GM12878 (cell line): ENCODE data around the gene AIFM3. TPM values are rescaled to one million over a fixed set of nuclear protein-coding genes. Genes with fewer than 3 reads are reported as not detected.
A peak's percentile ranks its signal among the peaks of the same experiment; 100 is the strongest.

Source experiments
- ATF7 ChIP-seq: fragments of 450-650 bp; IDR thresholded peaks from 2 replicates; pipeline ENCODE4 v1.6.1; 2016; ENCODE audit warnings: low read depth, mild to moderate bottlenecking
- BRCA1 ChIP-seq: IDR thresholded peaks from 2 replicates; pipeline ENCODE4 v1.6.1; 2011; ENCODE audit warnings: low read depth, low read length, improper control_type of control experiment
- CREB1 ChIP-seq: IDR thresholded peaks from 2 replicates; pipeline ENCODE4 v1.6.1; 2012; ENCODE audit warnings: low read depth, mild to moderate bottlenecking, inconsistent platforms
- EED ChIP-seq: sonication (generic); IDR thresholded peaks from 2 replicates; pipeline ENCODE4 v1.6.1; 2016; ENCODE audit warnings: antibody characterized with exemption, low read depth
- EZH2 ChIP-seq: IDR thresholded peaks from 2 replicates; pipeline ENCODE4 v1.6.1; 2012; ENCODE audit warnings: low read depth, mild to moderate bottlenecking, control low read depth, inconsistent platforms, low read length, borderline replicate concordance; ENCODE audit not compliant: control insufficient read depth
- IKZF2 ChIP-seq, 2 experiments: fragments of 450-650 bp; IDR thresholded peaks; 2 replicates each; pipeline ENCODE4 v1.6.1; 2017; ENCODE audit warnings: mild to moderate bottlenecking in 2 of 2, moderate library complexity in 2 of 2
- KDM1A ChIP-seq: fragments of 200-600 bp; sonication (generic); IDR thresholded peaks from 2 replicates; pipeline ENCODE4 v1.6.1; 2016; ENCODE audit warnings: borderline replicate concordance
- MTA2 ChIP-seq: fragments of 450-650 bp; IDR thresholded peaks from 2 replicates; pipeline ENCODE4 v1.6.1; 2016; ENCODE audit warnings: low read depth, mild to moderate bottlenecking, moderate library complexity
- SMARCA5 ChIP-seq: fragments of 450-650 bp; IDR thresholded peaks from 2 replicates; pipeline ENCODE4 v1.6.1; 2017; ENCODE audit warnings: mild to moderate bottlenecking
- STAT3 ChIP-seq: IDR thresholded peaks from 2 replicates; pipeline ENCODE4 v1.6.1; 2011; ENCODE audit warnings: low read depth, low read length, improper control_type of control experiment
- TAF1 ChIP-seq: IDR thresholded peaks from 2 replicates; pipeline ENCODE4 v1.6.1; 2011; ENCODE audit warnings: mild to moderate bottlenecking, low read depth, low read length, borderline replicate concordance
- TCF3 ChIP-seq: IDR thresholded peaks from 2 replicates; pipeline ENCODE4 v1.6.1; 2012; ENCODE audit warnings: low read depth, mild to moderate bottlenecking, low read length, borderline replicate concordance; ENCODE audit not compliant: insufficient read depth
- ZNF217 ChIP-seq: fragments of 450-650 bp; IDR thresholded peaks from 2 replicates; pipeline ENCODE4 v1.6.1; 2017; ENCODE audit warnings: antibody characterized with exemption, mild to moderate bottlenecking
- polyA plus RNA-seq, 11 experiments: library from polyadenylated mRNA; depleted of rRNA in 4 of 11; unstranded in 6 of 11; stranded (reverse) in 5 of 11; fragments of >200 nt; fragmentation: Nextera tagmentation in 4 of 11; fragmentation: Illumina TruSeq in 1 of 11; extraction: Ambion mirVana in 4 of 11; extraction: Trizol in 1 of 11; gene quantifications; 1 replicate in 1 of 11; 2 replicates in 10 of 11; pipeline versions ENCODE4 v1.2.1 to v1.2.3, GENCODE V29; 2011 to 2016; ENCODE audit warnings: inconsistent platforms in 2 of 11, missing spikeins in 2 of 11, low read depth in 1 of 11
- total RNA-seq, 4 experiments: library from RNA; depleted of rRNA in 3 of 4; stranded (reverse); fragments of >200 nt in 3 of 4; fragmentation: Illumina TruSeq in 1 of 4; extraction: Trizol in 1 of 4; gene quantifications; 2 replicates each; pipeline versions ENCODE4 v1.2.1 to v1.2.3, GENCODE V29; 2013 to 2021
- TF ChIP-seq, protein P1 (sequence below): fragments of 150-350 bp; IDR thresholded peaks from 2 replicates; pipeline ENCODE4 v1.6.1; 2014; ENCODE audit warnings: mild to moderate bottlenecking, low read depth, low read length
- TF ChIP-seq, protein P2 (sequence below): fragments of 450-650 bp; IDR thresholded peaks from 2 replicates; pipeline ENCODE4 v1.6.1; 2016; ENCODE audit warnings: mild to moderate bottlenecking
- TF ChIP-seq, protein P3 (sequence below): fragments of 450-650 bp; IDR thresholded peaks from 2 replicates; pipeline ENCODE4 v1.6.1; 2016; ENCODE audit warnings: mild to moderate bottlenecking
- TF ChIP-seq, protein P4 (sequence below): fragments of 450-650 bp; IDR thresholded peaks from 2 replicates; pipeline ENCODE4 v1.6.1; 2017; ENCODE audit warnings: mild to moderate bottlenecking
- TF ChIP-seq, protein P5 (sequence below): fragments of 450-650 bp; IDR thresholded peaks from 2 replicates; pipeline ENCODE4 v1.6.1; 2016; ENCODE audit warnings: mild to moderate bottlenecking, moderate library complexity, borderline replicate concordance

AIFM3 gene
- total and polyA plus RNA-seq, 10 of the 15 experiments (the other 5 are each of a cell fraction or from before 2014, with no cell fraction given), result 0.06 to 0.34 (median 0.21) TPM; not detected in 6

DNA sequence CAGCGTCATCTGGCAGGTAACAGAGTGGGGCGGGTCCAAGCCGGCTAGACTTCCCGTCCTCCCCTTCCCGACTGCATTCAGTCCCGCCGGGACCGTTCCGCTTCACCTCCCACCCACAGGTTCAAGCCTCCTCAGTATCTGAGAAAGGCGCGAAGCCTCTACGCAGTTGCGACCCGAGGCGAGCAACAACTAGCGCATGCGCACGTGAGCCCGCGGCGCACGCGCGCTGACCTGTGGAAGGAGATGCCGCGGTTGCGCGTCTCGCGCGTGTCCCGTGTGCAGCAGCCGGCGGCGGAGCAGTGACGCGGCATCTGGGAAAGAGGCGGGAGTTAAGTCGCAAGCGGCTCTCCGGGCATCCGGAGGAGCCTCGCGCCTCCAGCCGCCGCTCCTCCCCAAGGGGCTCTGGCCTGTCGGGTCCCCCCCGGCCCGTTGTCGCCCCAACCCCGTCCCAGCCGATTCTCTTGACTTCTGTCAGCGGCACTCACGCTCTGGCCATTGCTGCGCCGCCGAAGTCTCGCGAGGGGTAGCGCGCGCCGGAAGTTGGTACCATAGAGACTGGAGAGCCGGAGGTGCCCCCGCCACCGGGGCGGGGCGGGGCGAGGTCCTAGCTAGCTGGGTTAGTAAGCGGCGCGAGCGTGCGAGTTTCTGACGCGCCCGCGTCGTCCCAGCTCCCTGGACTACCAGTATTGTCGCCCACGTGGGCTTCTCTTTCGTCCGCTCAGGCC is 34.7 kb downstream of the AIFM3 start, which contains the start of gene THAP7 (continued):
- TF ChIP-seq, protein P1, sequence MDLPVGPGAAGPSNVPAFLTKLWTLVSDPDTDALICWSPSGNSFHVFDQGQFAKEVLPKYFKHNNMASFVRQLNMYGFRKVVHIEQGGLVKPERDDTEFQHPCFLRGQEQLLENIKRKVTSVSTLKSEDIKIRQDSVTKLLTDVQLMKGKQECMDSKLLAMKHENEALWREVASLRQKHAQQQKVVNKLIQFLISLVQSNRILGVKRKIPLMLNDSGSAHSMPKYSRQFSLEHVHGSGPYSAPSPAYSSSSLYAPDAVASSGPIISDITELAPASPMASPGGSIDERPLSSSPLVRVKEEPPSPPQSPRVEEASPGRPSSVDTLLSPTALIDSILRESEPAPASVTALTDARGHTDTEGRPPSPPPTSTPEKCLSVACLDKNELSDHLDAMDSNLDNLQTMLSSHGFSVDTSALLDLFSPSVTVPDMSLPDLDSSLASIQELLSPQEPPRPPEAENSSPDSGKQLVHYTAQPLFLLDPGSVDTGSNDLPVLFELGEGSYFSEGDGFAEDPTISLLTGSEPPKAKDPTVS, result no peak
- TF ChIP-seq TAF1, result peak; percentile 93
- TF ChIP-seq, protein P2, sequence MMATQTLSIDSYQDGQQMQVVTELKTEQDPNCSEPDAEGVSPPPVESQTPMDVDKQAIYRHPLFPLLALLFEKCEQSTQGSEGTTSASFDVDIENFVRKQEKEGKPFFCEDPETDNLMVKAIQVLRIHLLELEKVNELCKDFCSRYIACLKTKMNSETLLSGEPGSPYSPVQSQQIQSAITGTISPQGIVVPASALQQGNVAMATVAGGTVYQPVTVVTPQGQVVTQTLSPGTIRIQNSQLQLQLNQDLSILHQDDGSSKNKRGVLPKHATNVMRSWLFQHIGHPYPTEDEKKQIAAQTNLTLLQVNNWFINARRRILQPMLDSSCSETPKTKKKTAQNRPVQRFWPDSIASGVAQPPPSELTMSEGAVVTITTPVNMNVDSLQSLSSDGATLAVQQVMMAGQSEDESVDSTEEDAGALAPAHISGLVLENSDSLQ, result peak; percentile 67
- TF ChIP-seq, protein P3, sequence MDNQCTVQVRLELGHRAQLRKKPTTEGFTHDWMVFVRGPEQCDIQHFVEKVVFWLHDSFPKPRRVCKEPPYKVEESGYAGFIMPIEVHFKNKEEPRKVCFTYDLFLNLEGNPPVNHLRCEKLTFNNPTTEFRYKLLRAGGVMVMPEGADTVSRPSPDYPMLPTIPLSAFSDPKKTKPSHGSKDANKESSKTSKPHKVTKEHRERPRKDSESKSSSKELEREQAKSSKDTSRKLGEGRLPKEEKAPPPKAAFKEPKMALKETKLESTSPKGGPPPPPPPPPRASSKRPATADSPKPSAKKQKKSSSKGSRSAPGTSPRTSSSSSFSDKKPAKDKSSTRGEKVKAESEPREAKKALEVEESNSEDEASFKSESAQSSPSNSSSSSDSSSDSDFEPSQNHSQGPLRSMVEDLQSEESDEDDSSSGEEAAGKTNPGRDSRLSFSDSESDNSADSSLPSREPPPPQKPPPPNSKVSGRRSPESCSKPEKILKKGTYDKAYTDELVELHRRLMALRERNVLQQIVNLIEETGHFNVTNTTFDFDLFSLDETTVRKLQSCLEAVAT, result 0 out of 2 replicates have a peak, but pooled peaks have one; percentile 11
- TF ChIP-seq EZH2, result no peak
- TF ChIP-seq BRCA1, result peak; percentile 64
- no peak for TF ChIP-seq ATF7
- TF ChIP-seq ZNF217, result no peak
- TF ChIP-seq, protein P4, sequence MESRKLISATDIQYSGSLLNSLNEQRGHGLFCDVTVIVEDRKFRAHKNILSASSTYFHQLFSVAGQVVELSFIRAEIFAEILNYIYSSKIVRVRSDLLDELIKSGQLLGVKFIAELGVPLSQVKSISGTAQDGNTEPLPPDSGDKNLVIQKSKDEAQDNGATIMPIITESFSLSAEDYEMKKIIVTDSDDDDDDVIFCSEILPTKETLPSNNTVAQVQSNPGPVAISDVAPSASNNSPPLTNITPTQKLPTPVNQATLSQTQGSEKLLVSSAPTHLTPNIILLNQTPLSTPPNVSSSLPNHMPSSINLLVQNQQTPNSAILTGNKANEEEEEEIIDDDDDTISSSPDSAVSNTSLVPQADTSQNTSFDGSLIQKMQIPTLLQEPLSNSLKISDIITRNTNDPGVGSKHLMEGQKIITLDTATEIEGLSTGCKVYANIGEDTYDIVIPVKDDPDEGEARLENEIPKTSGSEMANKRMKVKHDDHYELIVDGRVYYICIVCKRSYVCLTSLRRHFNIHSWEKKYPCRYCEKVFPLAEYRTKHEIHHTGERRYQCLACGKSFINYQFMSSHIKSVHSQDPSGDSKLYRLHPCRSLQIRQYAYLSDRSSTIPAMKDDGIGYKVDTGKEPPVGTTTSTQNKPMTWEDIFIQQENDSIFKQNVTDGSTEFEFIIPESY, result no peak
- TF ChIP-seq IKZF2 (IDR thresholded peaks at IDR 0.05), result peak; percentile 48 to 63; a peak in 3 of 4 replicates
- peak; percentile 70; the same call in 1 of the 2 replicates for TF ChIP-seq EED
- TF ChIP-seq MTA2, result no peak
- TF ChIP-seq, protein P5, sequence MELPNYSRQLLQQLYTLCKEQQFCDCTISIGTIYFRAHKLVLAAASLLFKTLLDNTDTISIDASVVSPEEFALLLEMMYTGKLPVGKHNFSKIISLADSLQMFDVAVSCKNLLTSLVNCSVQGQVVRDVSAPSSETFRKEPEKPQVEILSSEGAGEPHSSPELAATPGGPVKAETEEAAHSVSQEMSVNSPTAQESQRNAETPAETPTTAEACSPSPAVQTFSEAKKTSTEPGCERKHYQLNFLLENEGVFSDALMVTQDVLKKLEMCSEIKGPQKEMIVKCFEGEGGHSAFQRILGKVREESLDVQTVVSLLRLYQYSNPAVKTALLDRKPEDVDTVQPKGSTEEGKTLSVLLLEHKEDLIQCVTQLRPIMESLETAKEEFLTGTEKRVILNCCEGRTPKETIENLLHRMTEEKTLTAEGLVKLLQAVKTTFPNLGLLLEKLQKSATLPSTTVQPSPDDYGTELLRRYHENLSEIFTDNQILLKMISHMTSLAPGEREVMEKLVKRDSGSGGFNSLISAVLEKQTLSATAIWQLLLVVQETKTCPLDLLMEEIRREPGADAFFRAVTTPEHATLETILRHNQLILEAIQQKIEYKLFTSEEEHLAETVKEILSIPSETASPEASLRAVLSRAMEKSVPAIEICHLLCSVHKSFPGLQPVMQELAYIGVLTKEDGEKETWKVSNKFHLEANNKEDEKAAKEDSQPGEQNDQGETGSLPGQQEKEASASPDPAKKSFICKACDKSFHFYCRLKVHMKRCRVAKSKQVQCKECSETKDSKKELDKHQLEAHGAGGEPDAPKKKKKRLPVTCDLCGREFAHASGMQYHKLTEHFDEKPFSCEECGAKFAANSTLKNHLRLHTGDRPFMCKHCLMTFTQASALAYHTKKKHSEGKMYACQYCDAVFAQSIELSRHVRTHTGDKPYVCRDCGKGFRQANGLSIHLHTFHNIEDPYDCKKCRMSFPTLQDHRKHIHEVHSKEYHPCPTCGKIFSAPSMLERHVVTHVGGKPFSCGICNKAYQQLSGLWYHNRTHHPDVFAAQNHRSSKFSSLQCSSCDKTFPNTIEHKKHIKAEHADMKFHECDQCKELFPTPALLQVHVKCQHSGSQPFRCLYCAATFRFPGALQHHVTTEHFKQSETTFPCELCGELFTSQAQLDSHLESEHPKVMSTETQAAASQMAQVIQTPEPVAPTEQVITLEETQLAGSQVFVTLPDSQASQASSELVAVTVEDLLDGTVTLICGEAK, result peak; percentile 86
- TF ChIP-seq STAT3, result no peak
- no peak; the same call in 1 of the 2 replicates for TF ChIP-seq TCF3
- peak; percentile 37; the same call in 1 of the 2 replicates for TF ChIP-seq SMARCA5
- TF ChIP-seq KDM1A, result no peak
- peak; percentile 83 for TF ChIP-seq CREB1
